ENCODE results near the gene PDZD4.

Gene PDZD4

GRCh38 chrX:153762626-153763173 lies 67.6 kb downstream of the PDZD4 start:
- Histone ChIP-seq H3K27me3 (ENCODE audit: insufficient read depth, low read length) (no peaks in the 10 kb centered on the region), H3K4me3 (ENCODE audit: low read depth, low read length) (no peak overlapping the region), H3K79me2 (ENCODE audit: control insufficient read depth, insufficient read depth, low read length, unreplicated experiment) (peaks cover 4% of the 10 kb centered on the region), H3K4me1 (ENCODE audit: control insufficient read depth, insufficient read depth, low read length, unreplicated experiment) (peaks cover 3% of the 10 kb centered on the region), H3K27ac (ENCODE audit: low read depth, low read length) (no peak overlapping the region), H2AFZ (ENCODE audit: low read length, unreplicated experiment) (no peak overlapping the region), H3K36me3 (ENCODE audit: insufficient read depth, low read length) (no peaks in the 10 kb centered on the region)

- Histone ChIP-seq H3K4me1 (ENCODE audit: control insufficient read depth, insufficient read depth, low read length, unreplicated experiment) (peaks cover 3% of the 10 kb centered on the region), H3K27me3 (ENCODE audit: insufficient read depth, low read length) (no peaks in the 10 kb centered on the region), H2AFZ (ENCODE audit: low read length, unreplicated experiment) (no peak overlapping the region)
Measured at GRCh38 chrX:153761863-153762262, 68.5 kb downstream of the PDZD4 start.

GRCh38 chrX:153755136-153755535 lies 75.2 kb downstream of the PDZD4 start:
- Histone ChIP-seq H3K27me3 (ENCODE audit: insufficient read depth, low read length) (no peaks in the 10 kb centered on the region), H3K36me3 (ENCODE audit: insufficient read depth, low read length) (no peaks in the 10 kb centered on the region), H3K4me1 (ENCODE audit: control insufficient read depth, insufficient read depth, low read length, unreplicated experiment) (peaks cover 3% of the 10 kb centered on the region), H2AFZ (ENCODE audit: low read length, unreplicated experiment) (no peak overlapping the region), H3K79me2 (ENCODE audit: control insufficient read depth, insufficient read depth, low read length, unreplicated experiment) (no peaks in the 10 kb centered on the region), H3K4me3 (ENCODE audit: low read depth, low read length) (no peak overlapping the region), H3K27ac (ENCODE audit: low read depth, low read length) (no peak overlapping the region)

More at GRCh38 chrX:153761863-153762262, 68.5 kb downstream of the PDZD4 start:
- H3K27ac ChIP-seq (ENCODE audit: low read depth, low read length): no peak overlapping the region
- no peak overlapping the region for H3K4me3 ChIP-seq (ENCODE audit: low read depth, low read length)
- peaks cover 4% of the 10 kb centered on the region for H3K79me2 ChIP-seq (ENCODE audit: control insufficient read depth, insufficient read depth, low read length, unreplicated experiment)
- H3K36me3 ChIP-seq (ENCODE audit: insufficient read depth, low read length): no peaks in the 10 kb centered on the region

Measured in ACC112 (cell line).